ENCODE measurements around the gene ITIH1. TPM values are rescaled to one million over a fixed set of nuclear protein-coding genes. Genes with fewer than 3 reads are reported as not detected.

ITIH1 gene
- polyA plus RNA-seq, 1 donor from 2014 or later, result not detected

DNA sequence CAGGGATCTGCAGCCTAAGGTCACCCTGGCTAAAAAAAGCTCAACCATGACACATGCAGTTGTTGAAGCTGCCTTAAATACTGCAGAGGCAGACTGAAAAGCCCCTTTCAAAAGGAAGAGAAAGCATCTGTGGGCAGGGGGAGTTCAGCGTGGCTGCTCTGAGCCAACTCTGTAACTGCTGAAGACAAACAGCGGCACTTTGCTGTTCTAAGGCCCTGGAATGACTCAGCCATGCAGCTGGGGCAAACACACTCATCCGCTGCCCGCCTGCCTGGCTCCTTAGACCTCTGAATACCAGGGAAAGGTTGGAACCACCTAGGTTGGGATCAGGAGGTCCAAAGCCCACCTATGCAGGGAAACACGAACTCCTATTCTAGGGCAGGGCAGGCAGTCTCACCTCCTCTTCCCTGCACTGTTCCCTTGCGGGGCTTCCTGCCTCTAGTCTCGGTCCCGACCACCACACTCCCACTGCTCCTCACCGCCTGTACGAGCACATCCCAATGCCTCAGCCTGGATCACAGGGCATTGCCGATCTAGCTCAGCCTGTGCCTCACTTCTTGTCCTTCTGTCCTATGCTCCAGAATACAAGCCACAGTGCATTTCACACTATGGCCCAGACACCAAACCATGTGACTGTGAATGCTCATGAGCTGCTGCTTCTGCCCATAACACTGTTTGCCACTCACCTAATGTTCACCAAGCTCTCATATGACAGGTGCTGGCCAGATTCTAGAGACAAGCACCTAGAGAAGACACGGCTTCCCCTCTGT, 64.0 kb downstream of the ITIH1 start:
- no peaks in the 10 kb centered on the region for H3K36me3 ChIP-seq (ENCODE audit: insufficient read depth, low read length)
- H3K9me3 ChIP-seq (ENCODE audit: low read length), result no peaks in the 10 kb centered on the region

More for the DNA sequence above, 64.0 kb downstream of the ITIH1 start:
- Histone ChIP-seq H3K9ac (ENCODE audit: low read length) (no peak overlapping the region), H3K79me2 (replicated peaks; ENCODE audit: insufficient read depth, low read length) (no peaks in the 10 kb centered on the region), H3F3A (ENCODE audit: insufficient read depth, low read length, poor library complexity, severe bottlenecking) (no peaks in the 10 kb centered on the region), H3K4me2 (ENCODE audit: low read length) (no peak overlapping the region), H3K9me2 (ENCODE audit: insufficient read depth, low read length) (no peaks in the 10 kb centered on the region), H2AFZ (ENCODE audit: low read depth, low read length) (no peak overlapping the region), H3K4me3 (ENCODE audit: low read length) (no peak overlapping the region), H3K27me3 (ENCODE audit: insufficient read depth, low read depth, low read length) (no peaks in the 10 kb centered on the region), H3K27ac (ENCODE audit: low read length) (no peak overlapping the region), H4K20me1 (ENCODE audit: insufficient read depth) (no peaks in the 10 kb centered on the region)
- TF ChIP-seq EZH2 (IDR thresholded peaks at IDR 0.05; ENCODE audit: borderline replicate concordance, insufficient read depth, low read length, poor library complexity, severe bottlenecking) (no peak), SMC3 (conservative IDR thresholded peaks at IDR 0.05; ENCODE audit: poor library complexity) (no peak), POLR2AphosphoS5 (IDR thresholded peaks at IDR 0.05) (no peak), RAD21 (conservative IDR thresholded peaks at IDR 0.05) (no peak), MXI1 (conservative IDR thresholded peaks at IDR 0.05; ENCODE audit: poor library complexity, severe bottlenecking) (no peak), TAF1 (IDR thresholded peaks at IDR 0.05; ENCODE audit: low read depth) (no peak), EP300 (conservative IDR thresholded peaks at IDR 0.05; ENCODE audit: poor library complexity, severe bottlenecking) (no peak)
- TF ChIP-seq, protein P1, sequence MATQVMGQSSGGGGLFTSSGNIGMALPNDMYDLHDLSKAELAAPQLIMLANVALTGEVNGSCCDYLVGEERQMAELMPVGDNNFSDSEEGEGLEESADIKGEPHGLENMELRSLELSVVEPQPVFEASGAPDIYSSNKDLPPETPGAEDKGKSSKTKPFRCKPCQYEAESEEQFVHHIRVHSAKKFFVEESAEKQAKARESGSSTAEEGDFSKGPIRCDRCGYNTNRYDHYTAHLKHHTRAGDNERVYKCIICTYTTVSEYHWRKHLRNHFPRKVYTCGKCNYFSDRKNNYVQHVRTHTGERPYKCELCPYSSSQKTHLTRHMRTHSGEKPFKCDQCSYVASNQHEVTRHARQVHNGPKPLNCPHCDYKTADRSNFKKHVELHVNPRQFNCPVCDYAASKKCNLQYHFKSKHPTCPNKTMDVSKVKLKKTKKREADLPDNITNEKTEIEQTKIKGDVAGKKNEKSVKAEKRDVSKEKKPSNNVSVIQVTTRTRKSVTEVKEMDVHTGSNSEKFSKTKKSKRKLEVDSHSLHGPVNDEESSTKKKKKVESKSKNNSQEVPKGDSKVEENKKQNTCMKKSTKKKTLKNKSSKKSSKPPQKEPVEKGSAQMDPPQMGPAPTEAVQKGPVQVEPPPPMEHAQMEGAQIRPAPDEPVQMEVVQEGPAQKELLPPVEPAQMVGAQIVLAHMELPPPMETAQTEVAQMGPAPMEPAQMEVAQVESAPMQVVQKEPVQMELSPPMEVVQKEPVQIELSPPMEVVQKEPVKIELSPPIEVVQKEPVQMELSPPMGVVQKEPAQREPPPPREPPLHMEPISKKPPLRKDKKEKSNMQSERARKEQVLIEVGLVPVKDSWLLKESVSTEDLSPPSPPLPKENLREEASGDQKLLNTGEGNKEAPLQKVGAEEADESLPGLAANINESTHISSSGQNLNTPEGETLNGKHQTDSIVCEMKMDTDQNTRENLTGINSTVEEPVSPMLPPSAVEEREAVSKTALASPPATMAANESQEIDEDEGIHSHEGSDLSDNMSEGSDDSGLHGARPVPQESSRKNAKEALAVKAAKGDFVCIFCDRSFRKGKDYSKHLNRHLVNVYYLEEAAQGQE (IDR thresholded peaks at IDR 0.05; ENCODE audit: borderline replicate concordance), result no peak
- TF ChIP-seq, protein P2, sequence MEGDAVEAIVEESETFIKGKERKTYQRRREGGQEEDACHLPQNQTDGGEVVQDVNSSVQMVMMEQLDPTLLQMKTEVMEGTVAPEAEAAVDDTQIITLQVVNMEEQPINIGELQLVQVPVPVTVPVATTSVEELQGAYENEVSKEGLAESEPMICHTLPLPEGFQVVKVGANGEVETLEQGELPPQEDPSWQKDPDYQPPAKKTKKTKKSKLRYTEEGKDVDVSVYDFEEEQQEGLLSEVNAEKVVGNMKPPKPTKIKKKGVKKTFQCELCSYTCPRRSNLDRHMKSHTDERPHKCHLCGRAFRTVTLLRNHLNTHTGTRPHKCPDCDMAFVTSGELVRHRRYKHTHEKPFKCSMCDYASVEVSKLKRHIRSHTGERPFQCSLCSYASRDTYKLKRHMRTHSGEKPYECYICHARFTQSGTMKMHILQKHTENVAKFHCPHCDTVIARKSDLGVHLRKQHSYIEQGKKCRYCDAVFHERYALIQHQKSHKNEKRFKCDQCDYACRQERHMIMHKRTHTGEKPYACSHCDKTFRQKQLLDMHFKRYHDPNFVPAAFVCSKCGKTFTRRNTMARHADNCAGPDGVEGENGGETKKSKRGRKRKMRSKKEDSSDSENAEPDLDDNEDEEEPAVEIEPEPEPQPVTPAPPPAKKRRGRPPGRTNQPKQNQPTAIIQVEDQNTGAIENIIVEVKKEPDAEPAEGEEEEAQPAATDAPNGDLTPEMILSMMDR (IDR thresholded peaks at IDR 0.05; ENCODE audit: poor library complexity, severe bottlenecking), result no peak

Small RNA genes within 50 kb of the gene (small RNA-seq; reads per million reads assigned to genes)
- gene AC006254.2 (0 reads per million in 3 experiments), gene MUSTN1 (0 reads per million in 3 experiments)

Other genes starting within 250 kb of the ITIH1 start
- gene NT5DC2, start 243.7 kb upstream of the ITIH1 start, polyA plus RNA-seq, result 35.1 and 46.7 TPM in 2 replicates
- 5.2 and 20.5 TPM in 2 replicates for gene UQCC5, start 241.0 kb upstream of the ITIH1 start, polyA plus RNA-seq
- gene PBRM1, start 91.7 kb upstream of the ITIH1 start, polyA plus RNA-seq, result 64.4 and 66.6 TPM in 2 replicates
- gene GNL3, start 91.6 kb upstream of the ITIH1 start, polyA plus RNA-seq, result 133 and 151 TPM in 2 replicates
- 177 and 182 TPM in 2 replicates for gene GLT8D1, start 71.8 kb upstream of the ITIH1 start, polyA plus RNA-seq
- 97.4 TPM in 2 replicates for gene SPCS1, start 71.5 kb upstream of the ITIH1 start, polyA plus RNA-seq
- gene NEK4, start 6.7 kb upstream of the ITIH1 start, polyA plus RNA-seq, result 29.0 and 45.6 TPM in 2 replicates
- not detected in 2 replicates for gene ITIH3, start 17.2 kb downstream of the ITIH1 start, polyA plus RNA-seq
- gene ITIH4, start 53.1 kb downstream of the ITIH1 start, polyA plus RNA-seq, result 16.3 and 29.5 TPM in 2 replicates
- gene MUSTN1, start 57.4 kb downstream of the ITIH1 start, polyA plus RNA-seq, result not detected in 2 replicates
- 14.6 and 24.9 TPM in 2 replicates for gene STIMATE, start 119.9 kb downstream of the ITIH1 start, polyA plus RNA-seq